Stimulated activated naive CD8-positive, alpha-beta T cell treated with anti-CD3 and anti-CD28 coated beads, Interleukin-15, amount 100 ng/mL, for 72 hours (primary cell): ENCODE results near the gene RAI1.

ENCODE experiments used
- ATAC-seq: fragments of 150-1000 bp; cut with Tn5 transposase; 2 replicates; pipeline ENCODE4 v1.10.0; 2021; ENCODE audit warnings: mild to moderate bottlenecking, moderate library complexity
- DNase-seq, 2 donors: peaks; one replicate each; pipeline ENCODE4 v3.0.0; 2021 to 2022
- H3K27ac Mint-ChIP-seq, 2 donors: one replicate each; pipeline ENCODE4 v1.8.0; 2022; ENCODE audit warnings: mild to moderate bottlenecking in 2 of 2, mixed read lengths in 2 of 2, moderate library complexity in 2 of 2
- H3K27me3 Mint-ChIP-seq: one replicate; pipeline ENCODE4 v1.8.0; 2022; ENCODE audit warnings: mixed read lengths
- H3K4me1 Mint-ChIP-seq: one replicate; pipeline ENCODE4 v1.8.0; 2022; ENCODE audit warnings: mild to moderate bottlenecking, mixed read lengths
- H3K4me3 Mint-ChIP-seq, 2 donors: one replicate each; pipeline ENCODE4 v1.8.0; 2022; ENCODE audit warnings: mild to moderate bottlenecking in 2 of 2, mixed read lengths in 2 of 2, moderate library complexity in 1 of 2
- H3K9me3 Mint-ChIP-seq, 2 donors: one replicate each; pipeline ENCODE4 v1.8.0; 2022; ENCODE audit warnings: mixed read lengths in 2 of 2

RAI1 gene

DNA sequence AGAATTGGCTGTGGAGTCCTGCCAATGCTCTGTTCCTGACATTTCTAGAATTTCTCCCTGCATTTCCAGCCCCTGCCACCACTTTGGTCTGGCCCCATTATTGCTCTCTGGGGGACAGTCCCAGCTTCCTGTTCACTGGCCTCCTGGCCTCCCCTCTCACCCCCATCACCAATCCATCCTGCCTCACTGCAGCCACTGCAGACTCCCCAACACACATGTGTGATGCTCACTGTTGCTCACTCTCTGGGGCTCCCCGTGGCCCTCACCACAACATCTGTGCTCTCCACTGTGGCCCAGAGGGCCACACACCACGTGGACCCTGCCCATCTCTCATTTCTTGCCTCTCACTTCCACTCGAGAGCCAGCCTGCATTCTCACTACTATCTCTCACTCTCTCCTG, 91.0 kb downstream of the RAI1 start:
- peak; percentile 77 for ATAC-seq
- no peak overlapping the region for H3K27ac Mint-ChIP-seq

DNA sequence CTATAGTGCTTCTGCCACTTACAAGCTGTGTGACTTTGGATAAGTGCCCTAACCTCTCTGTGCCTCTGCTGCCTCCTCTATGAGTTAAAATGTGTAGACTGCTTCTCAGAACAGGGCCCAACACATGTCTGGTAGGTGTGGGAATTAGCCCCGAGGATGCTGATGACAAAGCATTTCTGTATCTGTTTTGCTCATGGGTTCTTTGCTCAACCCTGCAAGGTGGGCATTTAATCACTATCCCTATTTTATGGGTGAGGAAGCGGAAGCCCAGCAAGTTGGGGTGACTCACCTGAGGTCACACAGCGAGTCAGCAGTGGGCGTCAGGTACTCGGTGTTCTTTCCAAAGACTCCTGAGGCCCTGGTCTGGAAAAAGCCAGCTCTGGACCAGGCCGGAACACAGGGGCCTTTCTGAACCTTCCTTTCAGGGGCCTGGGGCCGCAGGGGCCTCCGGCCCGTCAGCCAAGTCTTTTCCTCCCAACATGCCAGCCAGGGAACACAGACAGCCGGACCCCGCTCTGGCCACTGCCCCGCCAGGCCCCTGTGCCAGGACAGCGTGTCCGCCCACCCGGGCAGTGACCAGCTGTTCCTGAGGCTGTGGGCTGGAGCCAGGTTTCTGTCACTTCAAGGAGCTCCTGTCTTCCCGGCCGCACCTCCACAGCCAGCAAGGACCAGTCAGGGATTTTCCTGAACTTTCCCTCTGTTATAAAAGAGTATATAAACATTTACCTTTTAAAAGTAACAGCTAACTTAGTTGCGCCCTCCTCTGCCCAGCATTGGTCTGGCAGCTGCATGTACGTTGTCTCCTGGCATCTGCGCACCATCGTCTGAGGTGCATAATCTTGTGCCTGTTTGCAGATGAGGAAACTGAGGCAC, 93.0 kb downstream of the RAI1 start:
- Mint-ChIP-seq H3K4me1 (peaks cover 32% of the 10 kb centered on the region), H3K4me3 (no peak overlapping the region), H3K27ac (no peak overlapping the region), H3K9me3 (no peaks in the 10 kb centered on the region), H3K27me3 (no peaks in the 10 kb centered on the region)
- DNase-seq = no peak
- no peak for ATAC-seq

More for the DNA sequence above, 91.0 kb downstream of the RAI1 start:
- Mint-ChIP-seq H3K9me3 (no peaks in the 10 kb centered on the region), H3K4me1 (peaks cover 40% of the 10 kb centered on the region), H3K4me3 (no peak overlapping the region), H3K27me3 (no peaks in the 10 kb centered on the region)
- no peak for DNase-seq

DNA sequence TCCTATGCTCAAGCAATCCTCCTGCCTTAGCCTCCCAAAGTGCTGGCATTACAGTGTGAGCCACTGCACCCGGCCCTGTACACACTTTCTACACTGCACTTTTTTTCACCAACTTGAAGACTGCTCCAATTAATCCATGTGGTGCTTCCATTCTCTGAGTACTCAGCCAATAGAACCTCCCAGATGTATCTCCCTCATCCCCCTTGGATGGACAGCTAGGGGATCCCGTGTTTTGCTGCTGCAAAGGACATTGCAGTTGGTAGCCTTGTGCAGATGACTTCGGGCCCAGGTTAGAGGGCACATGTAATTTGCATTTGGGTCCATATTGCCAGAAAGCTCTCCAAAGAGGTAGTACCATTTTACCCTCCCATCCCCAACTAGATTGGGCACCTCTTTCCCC, 95.6 kb downstream of the RAI1 start:
- H3K4me1 Mint-ChIP-seq = peaks cover 29% of the 10 kb centered on the region
- no peaks in the 10 kb centered on the region for H3K9me3 Mint-ChIP-seq
- no peak overlapping the region for H3K4me3 Mint-ChIP-seq
- H3K27me3 Mint-ChIP-seq = peaks cover 11% of the 10 kb centered on the region
- ATAC-seq (no peak), DNase-seq (no peak)
- H3K27ac Mint-ChIP-seq = no peak overlapping the region

DNA sequence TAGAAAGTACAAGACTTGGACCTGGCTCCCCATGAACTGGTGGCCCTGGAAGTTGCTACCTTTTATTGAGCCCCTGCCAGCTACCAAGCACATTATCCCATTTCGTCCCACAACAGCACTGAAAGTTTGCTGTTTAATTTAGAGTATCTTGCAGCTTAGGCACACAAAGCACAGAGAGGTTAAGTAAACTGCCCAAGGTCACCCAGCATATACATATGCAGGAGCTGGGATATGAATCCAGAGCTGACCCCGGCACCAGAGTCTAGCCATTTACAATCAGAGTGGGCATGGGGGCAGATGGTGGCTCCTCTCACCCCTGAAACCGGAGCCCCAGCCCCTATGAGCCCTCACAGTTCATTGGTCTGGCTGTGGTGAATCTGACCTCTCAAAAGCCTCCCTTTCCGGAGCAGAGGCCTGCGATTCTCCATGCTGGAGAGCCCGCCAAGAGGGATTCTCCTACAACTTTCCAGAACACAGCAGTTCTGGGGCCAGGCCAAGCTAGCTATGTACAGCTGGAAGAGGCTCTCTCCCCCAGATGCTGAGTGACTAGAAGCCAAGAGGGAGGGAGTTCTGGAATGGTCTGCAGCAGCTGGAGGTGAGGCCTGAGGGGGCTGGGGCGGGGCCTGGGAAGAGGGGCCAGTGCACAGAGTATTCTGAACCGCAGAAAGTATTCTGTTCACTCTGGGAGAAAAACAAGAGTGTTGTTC, 97.2 kb downstream of the RAI1 start:
- Mint-ChIP-seq H3K9me3 (no peaks in the 10 kb centered on the region), H3K27me3 (peaks cover 11% of the 10 kb centered on the region), H3K27ac (peak overlapping the region in 1 of 2 donors; percentile 76), H3K4me1 (peaks cover 18% of the 10 kb centered on the region), H3K4me3 (no peak overlapping the region)
- ATAC-seq (no peak), DNase-seq (no peak)

DNA sequence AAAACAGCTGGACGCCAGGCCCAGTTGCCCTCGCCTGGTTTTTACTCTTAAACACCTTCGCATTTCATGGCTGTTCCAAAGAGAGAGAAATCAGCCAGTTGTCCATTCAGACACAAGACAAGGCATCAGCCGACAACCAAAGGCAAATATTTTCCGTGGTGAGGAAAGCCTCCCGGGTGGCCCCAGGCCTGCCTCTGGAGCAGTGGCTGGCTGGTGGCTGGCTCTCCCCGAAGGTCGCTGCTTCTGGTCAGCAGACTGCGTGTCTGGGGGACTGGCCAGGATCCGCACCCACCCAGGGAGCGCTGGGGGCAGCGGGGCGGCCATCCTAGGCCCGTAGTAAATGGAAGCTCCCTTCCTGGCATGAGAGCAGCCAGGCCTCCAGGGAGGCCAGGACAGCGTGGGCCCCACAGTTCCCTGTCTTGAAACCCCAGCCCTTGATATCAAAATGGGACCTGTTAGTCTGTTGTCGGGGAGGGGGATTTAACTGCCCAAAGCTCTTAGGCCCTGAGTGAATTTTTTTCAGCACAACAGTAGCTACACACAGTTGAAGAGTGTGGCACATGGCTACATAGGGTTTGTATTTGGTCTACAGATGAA, 97.9 kb downstream of the RAI1 start:
- peaks cover 11% of the 10 kb centered on the region for H3K27me3 Mint-ChIP-seq
- H3K4me3 Mint-ChIP-seq = no peak overlapping the region
- no peaks in the 10 kb centered on the region for H3K9me3 Mint-ChIP-seq
- DNase-seq (no peak), ATAC-seq (no peak)
- H3K4me1 Mint-ChIP-seq = peaks cover 21% of the 10 kb centered on the region
- H3K27ac Mint-ChIP-seq = no peak overlapping the region

DNA sequence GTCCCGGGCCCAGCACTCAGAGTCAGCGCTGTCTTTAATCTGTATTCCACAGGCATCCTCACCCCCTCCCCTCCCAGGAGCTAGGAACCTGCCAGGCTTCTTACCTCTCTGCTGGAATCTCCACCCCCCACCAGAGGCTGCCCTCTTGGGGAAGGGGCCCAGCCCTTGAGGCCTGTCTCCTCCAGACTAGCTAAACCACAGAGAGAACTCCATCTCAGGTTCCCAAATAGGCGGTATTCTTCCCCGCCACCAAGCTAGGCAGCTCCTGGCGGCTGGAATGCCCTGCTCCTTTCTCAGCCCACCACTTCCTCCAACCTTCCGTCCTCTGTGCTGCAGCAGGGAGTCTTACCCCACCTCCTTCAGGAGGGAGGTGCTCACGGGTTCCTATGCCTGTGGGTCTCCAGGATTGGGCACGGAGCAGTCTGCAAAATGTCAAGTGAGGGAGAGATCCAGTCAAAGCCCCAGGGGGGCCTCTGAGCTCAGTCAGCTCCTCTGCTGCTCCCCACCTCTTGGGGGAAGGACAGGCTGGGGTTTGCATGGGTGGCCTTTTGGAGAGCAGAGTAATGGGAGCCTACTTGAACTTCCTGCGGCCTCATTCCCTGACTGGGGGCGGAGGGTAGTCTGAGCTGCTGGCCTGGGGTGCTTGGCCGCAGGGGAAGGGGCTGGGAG, 99.8 kb downstream of the RAI1 start:
- H3K9me3 Mint-ChIP-seq = no peaks in the 10 kb centered on the region
- H3K27me3 Mint-ChIP-seq = peaks cover 11% of the 10 kb centered on the region
- ATAC-seq (no peak), DNase-seq (no peak)
- H3K27ac Mint-ChIP-seq = no peak overlapping the region
- H3K4me1 Mint-ChIP-seq = peaks cover 40% of the 10 kb centered on the region
- peak overlapping the region; percentile 17 to 78 for H3K4me3 Mint-ChIP-seq

DNA sequence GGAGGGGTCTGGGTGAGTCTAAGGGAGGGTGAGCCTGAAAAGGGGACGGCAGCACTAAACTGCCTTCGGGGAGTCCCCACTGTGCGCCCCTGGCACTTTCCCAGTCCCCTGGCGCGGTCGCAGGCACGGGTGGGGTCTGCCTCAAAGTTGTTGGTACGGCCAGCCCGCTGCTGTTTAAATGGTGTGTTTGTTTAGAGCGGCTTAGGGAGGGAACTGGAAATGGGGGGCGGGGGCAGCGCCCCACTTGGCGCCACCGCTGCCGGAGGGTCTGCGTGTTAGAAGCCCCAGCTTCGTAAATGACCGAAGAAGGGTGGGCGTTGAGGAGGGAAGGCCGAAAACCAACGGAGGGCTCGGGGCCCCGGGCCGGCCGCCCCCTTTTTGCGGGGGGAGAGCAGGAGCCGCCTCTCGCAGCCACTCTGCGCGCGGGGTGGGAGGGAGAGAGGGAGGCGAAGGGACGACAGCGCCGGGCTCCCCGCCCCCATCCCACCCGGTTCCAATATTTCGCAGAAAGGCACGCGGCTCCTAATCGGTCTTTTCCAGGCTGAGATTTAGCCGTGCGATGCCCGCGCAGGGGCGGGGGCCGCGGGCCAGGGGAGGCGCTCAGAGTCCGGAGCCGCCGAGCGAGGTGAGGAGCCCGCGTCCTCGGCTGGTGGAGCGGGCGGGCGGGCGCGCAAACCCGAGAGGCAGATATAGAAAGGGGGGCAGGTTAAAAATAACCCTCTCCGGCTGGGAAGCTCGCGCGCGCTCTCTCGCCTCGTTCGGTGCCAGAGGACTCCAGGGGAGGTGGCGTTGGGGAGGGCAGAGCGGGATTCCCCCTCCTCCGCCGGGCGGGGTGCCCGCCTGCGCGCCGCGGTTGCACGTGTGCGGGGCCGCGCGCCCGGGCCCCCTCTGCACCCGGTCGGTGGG, 100.6 kb downstream of the RAI1 start:
- H3K4me3 Mint-ChIP-seq = peak overlapping the region; percentile 61 to 78
- H3K4me1 Mint-ChIP-seq = peaks cover 43% of the 10 kb centered on the region
- peak; percentile 37 to 39 for DNase-seq
- no peak overlapping the region for H3K27ac Mint-ChIP-seq
- peaks cover 11% of the 10 kb centered on the region for H3K27me3 Mint-ChIP-seq
- no peaks in the 10 kb centered on the region for H3K9me3 Mint-ChIP-seq
- ATAC-seq = peak; percentile 49

DNA sequence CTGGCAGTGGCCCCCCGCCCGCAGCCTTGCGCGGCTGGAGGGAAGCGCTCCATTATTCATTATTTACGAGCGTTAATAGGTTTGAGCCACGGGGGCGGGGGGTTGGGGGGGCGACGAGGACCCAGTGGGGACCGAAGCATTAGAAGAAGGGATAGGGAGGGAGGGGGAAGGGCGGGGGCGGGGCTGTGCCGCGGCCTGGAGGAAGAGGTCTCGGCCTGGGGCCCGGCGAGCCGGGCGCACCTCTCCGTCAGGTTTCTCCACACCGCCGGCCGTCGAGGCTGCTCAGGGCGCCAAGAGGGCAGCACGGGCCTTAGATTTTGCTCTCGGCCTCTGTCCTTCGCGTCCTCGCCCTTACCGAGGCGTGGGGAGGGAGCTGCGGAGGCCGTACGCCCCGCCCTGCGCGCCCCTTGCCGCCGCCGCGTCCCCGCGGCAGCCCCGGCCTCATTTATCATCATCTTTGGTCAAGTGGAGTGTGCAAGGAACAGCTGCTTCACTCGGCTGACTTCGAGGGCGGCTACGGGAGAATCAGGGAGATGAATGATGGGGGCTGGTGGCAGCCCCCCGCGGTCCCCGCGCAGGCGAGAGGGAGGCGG, 101.4 kb downstream of the RAI1 start:
- peak overlapping the region; percentile 77 to 82 for H3K4me3 Mint-ChIP-seq
- peak; percentile 27 for ATAC-seq
- peak overlapping the region in 1 of 2 donors; percentile 15 for H3K27ac Mint-ChIP-seq
- peak in 1 of 2 donors; percentile 38 for DNase-seq
- H3K4me1 Mint-ChIP-seq = peaks cover 48% of the 10 kb centered on the region
- H3K27me3 Mint-ChIP-seq = peaks cover 11% of the 10 kb centered on the region
- H3K9me3 Mint-ChIP-seq = no peaks in the 10 kb centered on the region

DNA sequence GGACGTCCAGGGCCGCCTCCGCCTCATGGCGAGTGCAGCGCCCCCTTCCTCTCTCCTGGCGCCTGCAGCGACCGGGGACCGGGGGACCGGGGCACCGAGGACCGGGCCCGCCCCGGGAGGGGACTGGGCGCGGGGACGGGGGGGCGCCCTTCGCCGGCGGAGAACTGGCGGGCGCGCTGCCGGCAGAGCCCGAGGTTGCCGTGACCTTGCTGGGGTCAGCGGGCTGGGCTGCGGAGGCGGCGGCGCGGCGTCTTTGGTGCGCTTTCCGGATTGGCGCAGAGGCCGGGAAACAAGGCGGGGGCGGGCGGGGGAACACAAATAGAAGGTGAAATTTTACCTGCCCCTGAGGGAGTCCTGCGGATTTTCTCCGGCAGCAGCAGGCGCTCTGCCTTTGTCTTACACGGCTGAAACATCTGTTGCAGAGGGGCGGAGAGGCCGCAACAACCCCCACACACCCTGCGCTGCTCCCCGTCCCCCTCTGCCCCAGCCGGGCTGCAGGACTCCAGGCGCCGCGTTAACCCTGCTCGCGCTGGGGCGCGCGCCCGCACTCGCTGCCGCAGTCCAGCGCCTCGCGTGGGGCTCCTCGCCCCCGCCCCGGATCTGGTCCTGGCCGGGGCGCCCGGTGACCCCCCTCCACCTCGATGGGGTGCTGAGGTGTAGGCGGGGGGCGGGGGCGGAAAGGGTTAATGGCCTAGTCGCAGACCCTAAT, 102.0 kb downstream of the RAI1 start:
- ATAC-seq (peak; percentile 65), DNase-seq (peak; percentile 54 to 59)
- H3K4me3 Mint-ChIP-seq = peak overlapping the region; percentile 81 to 82
- H3K27me3 Mint-ChIP-seq = peaks cover 11% of the 10 kb centered on the region
- H3K27ac Mint-ChIP-seq = no peak overlapping the region
- H3K4me1 Mint-ChIP-seq = peaks cover 52% of the 10 kb centered on the region
- no peaks in the 10 kb centered on the region for H3K9me3 Mint-ChIP-seq

DNA sequence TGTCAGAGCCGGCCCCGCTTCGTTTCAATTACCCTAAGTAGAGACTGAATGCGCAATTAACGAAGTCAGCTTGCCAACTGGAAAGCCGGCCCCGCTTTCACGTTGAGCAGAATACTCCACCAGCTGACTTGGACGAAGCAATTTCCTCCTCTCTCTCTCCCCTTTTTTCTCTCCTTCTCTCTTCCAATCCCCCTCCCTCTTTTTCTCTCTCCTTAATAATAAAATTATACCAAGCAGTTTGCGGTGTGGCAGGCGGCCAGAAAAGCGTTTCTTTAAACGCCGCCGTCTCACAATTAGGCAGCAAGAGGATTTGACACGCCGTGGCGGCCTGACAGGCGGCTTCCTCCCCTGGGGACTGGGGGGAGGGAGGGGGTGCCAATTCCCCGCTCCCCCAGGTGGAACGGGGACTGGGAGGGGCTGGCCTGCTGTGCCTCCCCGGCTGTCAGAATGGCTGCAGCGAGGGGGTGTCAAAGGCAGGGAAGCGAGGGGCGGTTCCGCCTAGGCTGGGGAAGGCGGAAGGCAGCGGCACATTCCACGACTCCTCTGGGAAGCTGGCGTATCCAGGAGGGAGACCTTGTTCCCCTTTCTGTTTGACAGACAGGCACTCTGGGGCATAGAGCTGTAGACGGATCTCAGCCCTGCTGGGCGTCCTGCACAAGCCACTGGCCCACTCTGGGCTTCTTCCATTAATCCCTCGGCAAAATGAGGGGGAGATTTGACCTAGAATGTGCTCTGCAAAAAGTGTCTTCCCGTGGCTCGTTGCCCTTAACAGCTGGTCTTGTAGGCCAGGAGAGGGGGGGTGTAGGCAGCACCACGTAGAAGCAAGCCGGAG, 102.8 kb downstream of the RAI1 start:
- Mint-ChIP-seq H3K4me1 (peaks cover 59% of the 10 kb centered on the region), H3K27me3 (peaks cover 11% of the 10 kb centered on the region), H3K9me3 (no peaks in the 10 kb centered on the region), H3K4me3 (peak overlapping the region; percentile 81 to 87), H3K27ac (peak overlapping the region in 1 of 2 donors; percentile 33)
- ATAC-seq (peak; percentile 1), DNase-seq (no peak)

DNA sequence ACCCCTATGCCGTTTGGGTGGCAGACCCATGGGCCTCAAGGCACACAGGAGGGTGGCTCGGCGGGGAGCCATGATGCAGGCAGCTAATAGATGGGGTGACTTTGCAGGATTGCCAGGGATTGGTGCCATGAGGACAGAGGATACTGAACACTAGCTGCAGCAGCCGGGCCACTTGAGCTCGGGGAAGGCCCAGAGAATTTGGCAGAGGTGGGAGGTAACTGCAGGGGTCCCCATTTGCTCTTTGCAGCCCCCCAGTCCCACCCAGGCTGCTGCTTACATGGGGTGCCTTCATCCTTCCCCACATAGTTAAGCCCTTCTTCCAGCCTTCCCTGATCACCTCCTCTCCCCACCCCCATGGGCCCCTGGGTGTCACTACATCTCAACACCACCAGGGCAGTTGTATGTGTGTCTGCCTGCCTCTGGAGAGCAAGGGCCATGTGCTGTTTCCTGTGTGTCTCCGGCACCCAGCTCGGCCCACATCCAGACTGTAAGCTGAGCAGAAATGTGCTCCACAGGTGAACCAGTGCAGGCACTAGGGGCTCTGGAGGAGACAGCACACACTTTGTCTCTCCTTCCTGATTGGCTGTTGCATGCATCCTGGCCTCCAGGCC, 103.5 kb downstream of the RAI1 start:
- DNase-seq (no peak), ATAC-seq (peak; percentile 38)
- peaks cover 11% of the 10 kb centered on the region for H3K27me3 Mint-ChIP-seq
- H3K4me1 Mint-ChIP-seq = peaks cover 66% of the 10 kb centered on the region
- peak overlapping the region; percentile 56 to 65 for H3K4me3 Mint-ChIP-seq
- H3K9me3 Mint-ChIP-seq = no peaks in the 10 kb centered on the region
- H3K27ac Mint-ChIP-seq = no peak overlapping the region

DNA sequence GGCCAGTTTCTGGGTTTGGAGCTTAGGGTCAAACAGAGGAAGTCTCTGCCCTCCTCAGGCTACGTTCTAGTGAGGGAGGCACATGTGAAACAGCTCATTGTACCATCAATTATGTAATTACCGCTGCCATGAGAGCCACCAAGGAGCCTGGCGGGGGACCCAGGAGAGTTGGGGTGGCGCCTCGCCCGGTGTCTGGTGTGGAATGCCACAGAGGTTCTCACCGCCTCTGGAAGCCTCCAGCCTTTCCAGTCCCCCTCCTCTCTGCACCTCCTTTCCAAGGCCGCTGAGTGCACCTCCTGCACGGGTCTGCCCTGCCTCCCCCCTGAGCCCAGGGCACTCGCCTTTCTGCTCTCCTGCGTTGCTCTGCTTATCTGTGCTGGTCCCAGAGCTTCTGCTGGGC, 104.1 kb downstream of the RAI1 start:
- Mint-ChIP-seq H3K4me1 (peaks cover 66% of the 10 kb centered on the region), H3K9me3 (no peaks in the 10 kb centered on the region), H3K4me3 (peak overlapping the region in 1 of 2 donors; percentile 65), H3K27me3 (peaks cover 11% of the 10 kb centered on the region), H3K27ac (no peak overlapping the region)
- no peak for DNase-seq
- ATAC-seq = no peak

DNA sequence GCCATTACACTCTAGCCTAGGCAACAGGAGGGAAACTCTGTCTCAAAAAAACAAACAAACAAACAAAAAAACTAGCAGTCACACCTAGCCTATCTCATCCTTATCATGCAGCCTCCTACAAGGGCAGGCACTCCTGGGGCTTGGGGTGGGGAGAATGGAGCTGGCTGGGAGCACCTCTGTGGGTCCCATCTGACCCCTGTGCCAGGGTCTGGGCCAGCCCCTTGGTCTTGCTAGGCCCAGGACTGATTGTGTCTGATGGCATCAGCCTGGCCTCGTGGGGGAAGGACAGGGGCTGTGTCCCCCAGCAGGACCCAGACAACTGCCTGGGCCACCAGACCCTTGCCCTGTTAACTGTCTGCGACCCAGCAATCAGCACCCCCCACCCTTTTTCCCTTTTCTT, 105.7 kb downstream of the RAI1 start:
- Mint-ChIP-seq H3K27ac (peak overlapping the region in 1 of 2 donors; percentile 46), H3K27me3 (no peaks in the 10 kb centered on the region), H3K4me3 (no peak overlapping the region), H3K4me1 (peaks cover 68% of the 10 kb centered on the region), H3K9me3 (no peaks in the 10 kb centered on the region)
- no peak for DNase-seq
- no peak for ATAC-seq
